Left lobe of liver (tissue), 2 donors: Measurements from ENCODE around the gene INHBB. TPM values are rescaled to one million over a fixed set of nuclear protein-coding genes. Genes with fewer than 3 reads are reported as not detected.
"Not testable (repeated sequence)": the region's sequence is repeated elsewhere in the genome, so short reads cannot be mapped to it uniquely, and the experiment has no call there.

Source experiments
- ATAC-seq: fragments of 200-7000 bp; cut with Tn5 transposase; one replicate; pipeline ENCODE4 v1.9.1; 2020; ENCODE audit warnings: mild to moderate bottlenecking, moderate library complexity
- DNase-seq: peaks from one replicate; pipeline ENCODE4 v3.0.0-alpha.2; 2020; ENCODE audit warnings: low spot score
- total RNA-seq: library from RNA; stranded (reverse); gene quantifications from one replicate; pipeline ENCODE4 v1.2.1, GENCODE V29; 2021
- donor health status: DM: no; HTN: no; CAD: no; lungs with moderate emphysema.
- donor health status: DM: no; HTN: yes; CAD: no.

INHBB gene
- total RNA-seq, 1 donor from 2014 or later = 6.3 TPM

DNA sequence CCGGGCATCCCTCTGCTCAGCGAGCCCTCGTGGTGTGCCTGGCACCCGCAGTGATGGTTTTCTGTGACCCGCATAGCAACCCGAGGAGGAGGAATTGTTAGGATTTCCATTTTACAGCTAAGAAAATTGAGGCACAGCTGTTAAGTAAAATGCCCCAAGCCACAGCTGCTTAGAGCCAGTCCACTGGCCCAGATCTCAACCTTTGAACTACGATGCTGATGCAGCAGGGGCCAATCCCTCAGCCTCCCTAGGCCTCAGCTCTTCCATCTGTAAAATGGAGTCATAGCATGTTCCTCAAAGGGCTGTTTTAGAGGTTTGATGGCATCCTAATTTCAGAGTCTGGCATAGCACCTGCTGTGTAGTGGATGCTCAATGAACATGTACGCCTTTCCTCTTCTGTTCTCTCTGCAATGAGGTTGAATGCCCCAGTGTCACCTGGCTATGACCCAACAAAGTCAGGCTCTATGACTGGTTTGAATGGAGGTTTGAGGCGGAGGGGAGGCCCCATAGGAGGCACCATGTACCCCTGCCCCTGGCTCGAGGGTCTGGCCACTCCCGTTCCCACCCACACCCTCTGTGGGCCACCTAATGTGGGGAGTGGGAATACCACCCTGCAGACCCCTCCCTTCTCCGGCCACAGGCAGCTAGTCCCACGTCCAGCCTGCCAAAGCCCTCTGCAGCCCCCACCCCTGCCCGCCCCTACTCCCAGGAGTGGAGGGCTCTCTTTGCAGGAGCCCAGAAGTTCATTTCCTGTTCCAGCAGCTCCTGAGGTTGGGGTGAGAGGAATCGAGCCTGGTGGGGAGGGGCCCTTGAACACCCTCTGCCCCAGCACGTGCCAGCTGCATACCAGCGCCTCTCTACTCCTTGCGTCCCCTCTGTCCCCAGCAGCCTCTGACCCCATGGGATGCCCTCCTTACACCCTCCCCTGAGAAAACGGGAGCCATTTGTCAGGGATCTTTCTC, 31.0 kb downstream of the INHBB start:
- no peak for ATAC-seq

DNA sequence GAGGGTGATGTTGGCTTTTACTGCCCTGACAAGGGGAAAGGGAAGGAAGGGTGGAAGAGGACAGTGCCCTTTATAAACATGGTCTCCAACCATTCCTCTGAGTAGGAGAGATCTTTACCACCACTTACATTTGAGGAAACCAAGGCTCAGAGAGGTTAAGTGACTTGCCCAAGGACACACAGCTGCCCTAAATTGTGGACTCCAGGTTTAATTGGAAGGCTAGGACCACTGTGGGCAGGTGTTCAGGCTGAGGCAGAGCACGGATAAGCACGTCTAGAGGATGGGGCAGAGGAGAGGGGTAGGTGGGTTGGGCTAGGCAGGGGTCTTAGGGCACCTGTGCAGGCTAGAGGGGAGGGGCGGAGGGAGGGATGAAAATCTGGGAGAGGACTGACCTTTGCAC, 32.7 kb downstream of the INHBB start:
- ATAC-seq = no peak
- DNase-seq = no peak

More for the DNA sequence above, 31.0 kb downstream of the INHBB start:
- no peak for DNase-seq

DNA sequence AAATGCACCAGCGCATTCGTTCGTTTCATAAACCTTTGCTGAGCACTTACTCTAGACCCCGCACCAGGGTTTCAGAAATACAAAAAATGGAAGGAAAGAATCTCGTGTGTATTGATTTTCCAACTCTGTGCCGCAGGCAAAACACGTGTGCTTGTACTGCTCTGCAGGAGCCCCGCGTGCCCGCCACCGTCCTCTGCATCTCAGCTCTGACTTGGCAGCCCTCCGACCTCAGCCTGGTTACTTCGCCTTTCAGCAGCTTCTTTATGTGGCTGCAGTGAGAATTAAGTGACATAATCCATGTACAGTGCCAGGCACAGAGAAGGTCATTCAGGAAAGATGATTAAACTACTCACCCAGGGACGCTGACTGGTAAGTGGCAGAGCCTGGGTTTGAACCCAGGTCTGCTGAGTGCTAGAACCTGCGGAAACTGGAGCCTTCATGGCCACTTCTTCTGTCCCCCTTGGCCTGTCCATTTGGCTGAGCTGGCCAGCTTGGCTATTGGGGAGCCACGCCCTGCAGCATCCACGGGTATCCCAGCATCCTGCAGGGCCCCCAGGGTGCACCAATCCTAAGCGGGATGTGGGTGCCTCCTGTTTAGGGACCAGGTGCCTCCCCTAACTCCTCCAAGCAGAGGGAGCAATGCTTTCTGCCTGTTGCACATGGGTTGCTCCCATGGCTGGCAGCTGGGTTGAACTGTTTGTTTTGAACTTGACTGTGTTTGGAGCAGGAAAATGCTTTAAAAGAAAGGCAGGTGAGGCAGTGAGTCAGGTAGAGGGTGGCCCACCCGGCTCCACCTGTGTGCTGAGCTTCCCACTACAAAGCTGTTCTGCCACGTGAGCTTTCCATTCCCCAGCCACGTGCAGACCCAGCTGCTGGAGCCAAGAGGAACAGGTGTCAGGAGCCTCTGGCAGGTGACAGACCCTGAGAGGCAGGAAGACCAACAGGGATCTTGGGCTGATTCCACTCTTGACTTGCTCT, 34.3 kb downstream of the INHBB start:
- ATAC-seq (no peak), DNase-seq (no peak)

DNA sequence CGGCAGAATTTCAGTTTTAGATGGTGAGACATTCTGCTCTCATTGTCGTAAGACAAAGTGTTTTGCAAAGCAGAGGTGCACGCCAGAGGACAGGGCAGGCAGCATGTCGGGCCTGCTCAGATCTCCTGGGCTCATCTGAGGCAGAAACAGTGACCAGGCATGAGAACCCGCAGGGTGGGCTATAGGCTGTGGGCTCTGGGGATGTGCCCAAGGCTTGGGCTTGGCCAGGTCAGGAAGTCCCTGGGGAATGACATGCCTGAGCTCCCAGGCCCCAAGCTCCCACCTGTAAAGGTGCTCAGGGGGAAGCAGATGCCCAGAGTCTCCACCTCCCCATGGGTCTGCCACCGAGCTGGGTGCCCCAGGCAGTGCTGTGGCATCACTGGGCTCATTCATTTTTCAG, 35.3 kb downstream of the INHBB start:
- no peak for DNase-seq
- ATAC-seq = no peak

DNA sequence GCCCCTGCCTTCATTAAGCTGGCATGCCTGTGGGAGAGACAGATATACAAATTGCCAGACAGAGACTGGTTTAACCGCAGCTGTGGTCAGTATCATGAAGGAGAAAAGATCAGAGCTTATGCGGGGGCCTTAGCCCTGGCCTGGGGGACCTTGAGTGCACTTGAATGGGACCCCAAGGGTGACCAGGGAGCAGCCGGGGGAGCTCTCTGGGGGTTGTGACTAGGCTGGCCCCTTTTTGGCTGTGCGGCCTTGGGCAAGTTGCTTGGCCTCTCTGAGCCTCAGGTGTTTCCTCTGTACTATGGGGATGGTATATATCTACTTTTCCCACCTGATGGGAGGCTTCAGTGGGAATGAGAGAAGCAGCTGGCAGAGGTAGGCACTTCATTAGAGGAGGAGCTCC, 35.7 kb downstream of the INHBB start:
- no peak for ATAC-seq
- no peak for DNase-seq

DNA sequence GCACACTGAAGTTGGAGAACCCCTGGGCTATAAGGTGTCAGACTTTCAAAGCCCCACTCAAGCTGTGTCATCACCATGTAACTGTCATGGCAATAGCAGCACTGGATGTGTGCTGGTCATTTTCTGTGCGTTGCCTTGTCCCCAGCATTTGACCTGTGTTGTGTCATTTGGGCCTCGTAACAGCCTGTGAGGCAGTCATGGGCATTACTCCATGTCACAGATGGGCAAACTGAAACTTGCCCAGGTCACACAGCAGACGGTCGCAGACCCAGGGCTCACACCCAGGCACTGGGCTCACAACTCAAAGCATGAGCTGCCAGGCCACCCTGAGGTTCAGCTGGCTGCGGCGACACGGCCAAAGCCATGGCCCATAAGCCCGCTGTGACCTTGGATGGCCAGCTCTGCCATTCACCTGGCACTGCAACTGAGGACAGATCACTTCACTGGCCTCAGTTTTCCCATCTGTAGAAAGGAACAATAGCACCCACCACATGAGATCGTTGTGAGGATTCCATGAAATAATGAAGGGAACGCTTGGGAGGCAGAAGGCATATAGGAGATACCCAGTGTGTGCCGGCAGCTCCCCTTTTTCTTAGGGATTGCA, 36.7 kb downstream of the INHBB start:
- DNase-seq (no peak), ATAC-seq (peak; percentile 11)

DNA sequence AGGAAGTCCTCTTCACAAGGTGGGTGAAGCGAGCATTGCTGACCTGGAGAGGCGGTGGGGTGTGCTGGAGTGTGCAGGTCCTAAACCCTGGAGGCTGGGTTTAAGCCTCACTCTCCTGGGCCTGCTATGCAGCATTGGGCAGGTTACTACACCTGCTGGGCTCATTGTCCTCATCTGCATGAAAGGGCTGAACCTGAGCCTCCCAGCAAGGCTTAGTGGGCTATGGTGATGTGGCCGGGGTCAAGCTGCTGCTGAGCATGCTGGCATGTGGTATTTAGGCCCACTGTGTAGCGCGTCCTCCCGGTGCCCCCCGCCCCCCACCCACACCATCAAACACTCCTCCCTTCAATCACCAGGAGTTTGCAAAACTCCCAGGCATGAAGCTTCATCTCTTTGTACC, 37.3 kb downstream of the INHBB start:
- DNase-seq (no peak), ATAC-seq (no peak)

DNA sequence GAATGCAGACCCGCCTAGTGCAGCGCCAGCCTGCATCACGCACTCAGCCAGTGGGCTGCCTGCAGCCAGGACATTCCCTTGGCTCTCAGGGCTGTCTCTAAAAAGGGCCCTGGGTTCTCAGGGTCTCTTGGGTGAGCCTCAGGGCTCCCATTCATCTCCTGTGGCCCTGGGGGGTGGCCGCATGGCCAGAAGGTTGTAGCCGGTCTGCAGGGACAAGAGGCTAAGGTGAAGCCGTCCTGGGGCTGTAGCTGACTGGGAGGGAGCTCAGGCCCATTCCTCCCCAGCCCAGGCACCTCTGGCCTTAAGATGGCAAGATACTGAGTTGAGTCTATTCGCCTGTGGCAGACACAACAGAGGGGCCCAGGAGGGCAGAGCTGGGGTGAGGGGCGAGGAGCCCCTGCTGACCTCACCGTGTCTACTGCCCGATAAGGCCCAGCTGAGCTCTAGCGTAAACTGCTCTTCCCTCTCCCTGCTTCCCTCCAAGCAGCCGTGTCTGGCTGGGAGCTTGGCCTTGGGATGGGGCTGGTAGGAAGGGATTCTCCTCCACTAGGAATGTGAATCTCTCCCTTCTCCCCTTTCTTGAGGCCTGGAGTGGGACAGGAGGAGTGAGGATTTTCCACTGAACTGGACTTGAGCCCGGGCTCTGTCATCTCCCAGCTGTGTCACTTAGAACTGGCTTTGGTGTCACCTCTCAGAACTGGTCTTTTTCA, 37.9 kb downstream of the INHBB start:
- DNase-seq (no peak), ATAC-seq (no peak)

DNA sequence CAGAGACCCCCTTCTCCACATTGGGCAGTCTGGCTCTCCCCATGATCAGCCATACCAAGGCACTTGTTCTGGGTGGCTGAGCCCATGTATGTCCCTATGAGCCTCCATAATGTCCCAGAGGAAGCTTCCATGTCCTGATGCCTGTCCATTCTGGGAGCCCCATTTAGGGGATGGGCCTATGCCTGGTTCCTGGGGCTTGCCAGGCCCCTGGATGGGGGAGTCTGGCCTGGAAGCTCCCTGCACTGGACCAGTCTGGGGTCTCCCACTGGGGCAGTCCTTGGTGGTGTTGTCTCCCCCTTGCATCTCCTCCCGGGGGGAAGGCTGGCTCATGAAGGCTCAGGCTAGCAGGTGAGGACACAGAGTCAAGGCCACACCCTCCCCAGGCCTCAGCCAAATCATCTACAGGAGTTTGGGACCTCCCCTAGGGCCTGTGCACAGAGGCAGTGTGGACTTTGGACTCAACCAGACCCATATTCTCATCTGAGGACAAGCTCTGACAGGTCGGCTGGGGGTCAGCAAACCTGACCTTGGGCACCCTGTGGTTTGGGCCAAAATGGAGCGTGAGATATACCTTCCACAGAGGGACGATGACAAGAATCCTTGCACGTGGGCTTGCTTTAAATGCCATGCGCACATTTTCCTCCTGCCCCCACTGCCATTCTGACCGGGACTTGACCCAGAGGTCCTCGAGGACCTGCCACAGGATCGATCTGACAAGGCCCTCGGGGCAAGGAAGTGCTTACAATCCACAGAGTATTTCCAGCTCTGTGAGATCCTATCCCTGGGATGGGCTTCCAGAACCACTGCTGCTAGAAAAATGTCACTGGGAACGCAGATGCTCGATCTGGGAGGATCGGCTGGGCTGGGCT, 38.8 kb downstream of the INHBB start:
- ATAC-seq (peak; percentile 87), DNase-seq (peak; percentile 70)

DNA sequence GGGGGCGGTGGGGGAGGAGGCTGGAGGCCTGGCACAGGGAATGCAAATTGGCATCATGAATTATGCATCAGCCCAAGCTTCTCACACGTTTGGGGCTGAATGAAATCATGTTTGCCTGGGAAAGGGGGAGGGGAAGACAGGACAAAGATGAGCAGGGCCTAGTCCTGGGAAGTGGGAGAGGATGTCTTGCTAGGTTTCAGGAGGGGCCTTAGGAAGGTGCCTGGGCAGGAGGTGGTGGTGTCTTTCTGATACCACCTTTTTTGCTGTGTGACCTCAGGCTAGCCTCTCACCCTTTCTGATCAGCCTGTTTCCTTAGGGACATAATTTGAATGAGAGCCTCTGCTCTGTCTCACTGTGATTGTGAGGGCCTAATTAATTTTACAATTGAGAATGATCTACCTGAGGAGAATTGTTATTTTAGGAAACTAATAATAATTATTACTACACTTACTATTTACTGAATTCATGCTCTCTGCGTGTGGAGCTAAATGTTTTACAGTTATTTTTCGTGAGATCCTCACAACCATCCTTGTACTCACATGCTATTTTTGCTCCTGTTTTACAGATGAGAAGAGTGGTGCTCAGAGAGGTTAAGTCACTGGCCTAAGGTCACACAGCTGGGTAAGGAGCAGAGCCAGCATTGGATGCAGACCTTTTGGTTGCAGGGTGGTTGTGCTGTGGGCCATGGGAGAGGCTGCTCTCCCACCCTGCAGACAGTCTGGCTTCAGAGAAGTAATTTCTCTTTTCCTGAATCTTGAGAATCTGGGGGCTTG, 39.6 kb downstream of the INHBB start:
- no peak for DNase-seq

DNA sequence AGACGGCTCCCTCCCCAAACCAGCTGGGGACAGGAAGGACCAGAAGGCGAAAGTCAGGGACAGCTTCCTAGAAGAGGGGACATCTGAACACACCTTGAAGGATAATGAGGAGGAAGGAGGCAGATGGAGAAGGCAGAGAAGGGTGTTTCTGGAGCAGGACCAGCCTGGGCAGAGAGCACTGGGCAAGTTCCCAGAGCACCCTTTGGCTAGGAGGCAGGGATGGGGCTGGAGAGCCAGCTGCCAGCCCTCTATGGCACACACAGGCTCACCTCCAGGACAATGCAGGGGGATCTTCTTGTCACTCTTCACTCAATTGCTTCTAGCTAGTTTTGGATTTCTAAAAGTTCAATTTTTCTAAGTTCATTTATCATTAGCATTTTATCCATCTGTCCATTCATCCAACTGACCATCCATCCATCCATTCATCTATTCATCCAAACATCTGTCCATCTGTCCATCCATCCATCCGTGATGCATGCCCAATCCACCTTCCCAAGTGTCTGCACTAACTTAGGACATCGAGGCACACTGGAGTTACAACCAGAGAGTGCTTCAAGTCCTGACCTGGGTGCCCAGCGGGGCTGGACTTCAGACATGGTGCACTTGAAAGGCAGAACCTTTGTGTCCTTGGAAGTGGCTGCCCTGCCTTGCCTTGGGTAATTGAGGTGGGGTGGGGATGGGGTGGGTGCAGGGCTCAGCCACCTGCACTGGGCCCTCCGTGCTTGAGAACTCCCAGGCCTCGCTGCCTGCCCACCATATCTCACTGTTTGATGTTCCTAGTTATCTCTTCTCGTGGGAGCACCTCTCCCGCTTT, 42.5 kb downstream of the INHBB start:
- ATAC-seq = peak; percentile 81
- DNase-seq = peak; percentile 52

More for the DNA sequence above, 39.6 kb downstream of the INHBB start:
- no peak for ATAC-seq

DNA sequence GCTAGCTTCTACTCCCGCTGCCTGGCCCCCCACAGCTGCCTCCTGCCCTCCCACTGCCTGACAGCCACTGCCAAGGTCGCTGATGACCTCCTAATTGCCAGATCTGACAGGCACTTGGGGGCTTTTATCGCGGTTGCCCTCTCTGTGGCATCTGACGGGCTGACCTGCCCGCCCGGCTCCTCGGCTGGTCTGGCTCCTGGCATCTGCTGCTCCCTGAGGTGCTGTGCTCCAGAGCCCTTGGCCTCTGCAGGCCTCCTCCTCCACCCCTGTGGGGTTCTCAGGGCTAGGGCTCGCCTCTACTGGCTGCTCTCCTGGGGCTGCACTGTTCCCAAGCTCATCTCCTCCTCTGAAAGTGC, 43.1 kb downstream of the INHBB start:
- DNase-seq = peak; percentile 39
- ATAC-seq = no peak

DNA sequence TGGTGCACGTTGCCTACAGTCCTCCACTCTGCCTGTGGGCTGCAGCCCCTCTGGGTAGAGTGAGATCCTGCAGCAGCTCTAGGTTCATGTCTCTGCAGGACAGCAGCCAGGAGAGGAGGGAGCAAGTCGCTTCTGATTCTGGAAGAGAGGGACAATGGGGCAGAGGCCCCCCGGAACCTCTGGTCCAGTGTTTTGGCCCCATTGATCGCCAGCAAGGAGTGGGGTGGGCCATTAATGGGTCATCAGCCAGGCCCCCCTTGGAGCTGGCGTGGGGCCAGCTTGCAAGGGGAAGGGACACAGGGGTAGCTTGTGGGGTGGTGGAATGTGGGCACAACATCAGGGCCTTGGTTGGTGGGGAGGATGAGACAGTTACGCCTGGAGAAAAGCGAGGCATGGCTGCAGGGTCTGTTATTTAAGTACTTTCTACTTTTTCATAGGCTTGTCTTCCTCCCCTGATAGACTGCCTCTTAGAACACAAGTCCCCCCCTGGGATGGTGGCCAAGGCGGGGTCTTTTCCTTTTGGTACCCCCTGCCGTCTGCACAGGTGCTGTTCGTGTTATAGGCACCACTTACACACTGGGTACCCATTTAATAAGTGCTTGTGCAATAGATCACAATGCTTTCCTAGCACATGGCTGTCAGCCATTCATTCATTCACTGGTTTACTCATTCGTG, 44.6 kb downstream of the INHBB start:
- peak; percentile 43 for DNase-seq
- ATAC-seq = no peak

DNA sequence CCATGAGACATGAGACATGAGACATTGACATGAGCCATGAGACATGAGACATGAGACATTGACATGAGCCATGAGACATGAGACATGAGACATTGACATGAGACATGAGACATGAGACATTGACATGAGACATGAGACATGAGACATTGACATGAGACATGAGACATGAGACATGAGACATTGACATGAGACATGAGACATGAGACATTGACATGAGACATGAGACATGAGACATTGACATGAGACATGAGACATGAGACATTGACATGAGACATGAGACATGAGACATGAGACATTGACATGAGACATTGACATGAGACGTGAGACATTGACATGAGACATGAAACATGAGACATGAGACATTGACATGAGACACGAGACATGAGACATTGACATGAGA, 45.4 kb downstream of the INHBB start:
- not testable (repeated sequence) for DNase-seq, ATAC-seq

DNA sequence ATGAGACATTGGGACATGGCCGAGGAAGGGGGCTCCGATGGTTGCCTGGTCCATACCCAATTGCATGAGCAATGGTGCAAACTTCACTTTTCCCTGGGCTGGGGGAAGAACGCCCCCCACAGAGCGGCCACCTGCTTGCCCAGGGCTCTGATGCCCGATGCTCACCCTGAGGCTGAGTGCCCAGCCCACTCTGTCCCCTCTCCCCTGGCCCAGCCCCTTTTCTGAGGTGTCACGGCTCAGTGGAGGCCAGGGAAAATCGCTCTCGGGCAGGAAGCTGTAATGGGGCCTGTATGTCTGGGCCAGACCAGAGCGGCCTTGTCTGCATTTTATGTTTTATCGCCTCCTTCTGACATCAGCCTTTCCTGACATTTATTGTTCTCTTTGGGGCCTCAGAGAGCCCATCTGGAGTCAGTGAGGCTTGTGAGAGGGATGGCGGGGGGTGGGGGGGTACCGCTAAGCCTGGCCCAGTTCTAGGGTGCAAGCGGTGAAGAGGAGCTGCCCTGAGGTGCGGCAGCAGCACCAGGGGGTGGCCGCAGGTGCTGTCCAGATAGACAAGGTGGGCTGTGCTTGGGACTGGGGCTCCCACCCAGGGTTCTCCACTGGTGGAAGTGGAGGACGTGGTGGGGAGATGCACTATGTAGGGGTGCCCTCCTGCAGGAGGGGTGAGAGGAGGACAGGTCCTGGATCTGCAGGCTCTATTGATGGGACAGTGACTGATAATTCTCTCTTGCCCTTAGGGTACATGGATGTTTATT, 46.2 kb downstream of the INHBB start:
- no peak for ATAC-seq
- DNase-seq = peak; percentile 27

DNA sequence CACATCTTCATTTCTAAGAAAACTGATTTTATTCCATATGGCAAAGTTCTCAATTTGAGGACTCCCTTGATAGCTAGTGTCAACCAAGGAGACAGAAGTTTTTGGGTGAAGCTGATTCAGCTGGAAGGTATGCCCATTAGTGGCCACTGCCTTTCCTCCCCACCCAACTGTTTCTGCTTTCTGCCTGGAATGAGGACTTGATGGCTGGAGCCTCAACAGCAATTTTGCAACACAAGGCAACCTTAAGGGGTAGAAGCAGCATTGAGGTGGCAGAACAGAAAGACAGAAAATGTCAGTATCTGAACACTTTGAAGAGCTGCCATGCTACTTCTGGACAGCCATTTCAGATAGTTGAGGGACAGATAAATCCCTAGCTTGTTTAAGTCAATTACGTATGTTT, 47.0 kb downstream of the INHBB start:
- DNase-seq = no peak
- ATAC-seq = no peak

DNA sequence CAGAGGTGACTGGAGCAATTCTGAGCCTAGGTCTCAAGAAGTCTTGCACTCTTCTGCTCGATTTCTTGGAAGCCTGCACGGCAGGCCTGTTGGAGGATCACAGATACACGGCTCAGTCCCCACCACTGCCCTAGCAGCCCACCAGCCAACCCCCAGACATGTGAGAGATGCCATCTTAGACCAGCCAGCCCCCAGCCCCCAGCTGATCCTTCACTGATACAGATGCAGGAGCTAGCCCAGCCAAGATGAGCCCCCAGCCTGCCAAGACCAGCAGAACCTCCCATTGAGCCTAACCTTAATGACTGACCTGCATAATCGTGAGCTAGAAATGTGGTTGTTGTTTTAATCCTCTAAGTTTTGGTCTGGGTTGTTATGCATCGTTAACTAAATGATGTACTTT, 47.5 kb downstream of the INHBB start:
- peak; percentile 33 for DNase-seq
- ATAC-seq = no peak
